T47D (cell line): ENCODE data around the gene CLDN24.
A peak's percentile ranks its signal among the peaks of the same experiment; 100 is the strongest.
"Not testable (repeated sequence)": the region's sequence is repeated elsewhere in the genome, so short reads cannot be mapped to it uniquely, and the experiment has no call there.

ENCODE experiments used
- DNase-seq, 2 experiments: peaks; one replicate each; pipeline versions ENCODE4 v3.0.0 to v3.0.0-alpha.2; 2011 to 2012; ENCODE audit warnings: low read depth in 1 of 2, low spot score in 1 of 2
- JUND ChIP-seq: IDR thresholded peaks from 2 replicates; pipeline ENCODE4 v1.6.1; 2012; ENCODE audit warnings: low read depth
- in situ Hi-C: cut with HindIII; loops from 2 replicates; pipeline ENCODE4 v1.10.0; 2016; ENCODE audit warnings: low sequenced_read_pairs, low pct_unique_long_range_greater_than_20kb

The CLDN24 gene

GRCh38 chr4:183342541-183343533 lies 20.6 kb upstream of the CLDN24 start:
- in situ Hi-C loops = no loop called here
- TF ChIP-seq JUND = no peak
- no peak for DNase-seq

DNA sequence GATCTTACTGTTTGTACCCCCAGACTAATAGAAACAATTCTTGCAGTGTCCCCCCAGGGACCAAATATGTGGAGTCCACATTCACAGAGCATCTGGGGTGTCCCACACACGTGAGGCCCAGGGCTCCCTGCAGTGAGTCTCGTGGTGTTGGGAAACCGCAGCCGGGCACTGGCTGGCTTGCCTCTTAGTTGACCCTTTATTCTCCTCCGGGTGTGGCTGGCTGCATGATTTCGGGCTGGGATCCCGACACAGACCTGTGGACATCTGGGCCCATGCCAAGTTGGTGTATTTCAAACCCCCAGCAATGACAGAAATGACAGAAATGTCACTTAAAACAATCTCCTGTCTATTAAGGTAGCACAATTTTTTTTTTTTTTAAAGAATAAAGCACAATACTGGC lies 15.6 kb upstream of the CLDN24 start:
- TF ChIP-seq JUND = no peak
- in situ Hi-C loops = no loop called here
- DNase-seq = no peak

DNA sequence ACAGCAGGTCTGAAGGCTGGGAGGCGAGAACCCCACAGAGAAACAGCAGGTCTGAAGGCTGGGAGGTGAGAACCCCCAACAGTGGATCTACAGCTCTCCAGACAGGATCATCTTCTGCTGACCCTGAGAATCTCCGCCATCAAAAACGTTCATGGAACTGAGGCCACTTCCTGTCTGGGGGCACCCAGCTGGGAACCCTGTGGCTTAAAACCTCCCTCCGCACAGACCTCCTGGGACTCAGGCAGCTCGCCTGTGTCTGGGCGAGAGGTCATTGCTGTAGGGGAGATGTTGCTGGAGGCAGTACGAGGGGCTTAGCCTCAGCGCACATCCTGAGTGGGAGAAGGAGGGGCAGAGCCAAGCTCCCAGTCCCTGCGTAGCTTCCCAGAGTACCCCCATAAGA lies 15.1 kb upstream of the CLDN24 start:
- no peak for DNase-seq
- TF ChIP-seq JUND = no peak
- in situ Hi-C loops = no loop called here

DNA sequence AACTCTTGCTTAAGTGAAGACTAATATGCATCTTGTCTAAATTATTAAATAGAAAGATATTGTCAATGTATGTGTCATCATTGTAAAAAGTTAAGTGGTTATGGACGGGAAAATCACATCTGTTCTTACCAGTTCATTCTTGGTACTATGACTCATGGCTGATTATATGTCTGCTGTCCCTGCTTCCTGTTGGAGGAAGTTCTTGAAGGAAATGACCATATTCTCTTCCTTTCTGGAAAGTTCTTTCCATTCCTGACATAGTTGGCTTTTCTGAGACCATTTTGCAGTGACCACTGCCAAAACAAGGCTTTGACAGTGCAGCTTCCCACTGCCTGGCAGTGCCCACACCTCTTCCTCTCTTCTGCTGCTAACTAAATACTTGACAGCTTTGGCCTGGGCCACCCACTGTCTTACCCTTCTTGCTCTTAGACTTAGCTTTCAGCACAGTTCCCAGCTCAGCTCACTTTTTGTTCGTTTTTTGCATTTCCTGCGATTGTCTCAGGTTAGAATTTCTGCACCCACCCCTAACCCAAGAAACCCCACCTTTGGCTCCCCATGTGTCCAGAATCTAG lies 13.2 kb upstream of the CLDN24 start:
- TF ChIP-seq JUND = no peak
- in situ Hi-C loops = no loop called here
- no peak for DNase-seq

- DNase-seq = peak in 1 of 2 experiments; percentile 9
- TF ChIP-seq JUND = no peak
- in situ Hi-C loops = no loop called here
These were observed 11.8 kb upstream of the CLDN24 start for GRCh38 chr4:183333983-183334382.

DNA sequence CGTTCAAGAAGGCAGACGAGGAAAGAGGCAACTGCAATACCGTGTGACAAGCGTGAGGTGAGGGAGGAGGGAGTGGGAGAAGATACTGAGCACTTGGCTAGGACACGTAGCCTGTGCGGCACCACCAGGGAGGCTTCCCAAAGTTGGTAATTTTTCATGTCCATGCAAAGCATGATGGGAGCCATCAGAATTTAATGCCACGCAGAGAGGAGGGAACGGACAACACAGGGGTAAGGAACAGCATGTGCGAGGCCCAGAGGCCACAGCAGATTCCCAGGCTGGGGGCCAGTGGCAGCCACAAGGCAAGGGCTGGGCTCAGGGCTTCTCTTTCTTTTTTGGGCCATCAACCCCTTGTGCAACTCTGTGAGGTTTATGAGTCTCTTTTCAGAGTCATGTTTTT lies 11.0 kb upstream of the CLDN24 start:
- in situ Hi-C loops = no loop called here
- DNase-seq = no peak
- TF ChIP-seq JUND = no peak

- in situ Hi-C loops = no loop called here
- no peak for TF ChIP-seq JUND
- DNase-seq = no peak
These were observed 10.2 kb upstream of the CLDN24 start for GRCh38 chr4:183332447-183332846.

GRCh38 chr4:183330841-183331240 lies 8.6 kb upstream of the CLDN24 start:
- no peak for TF ChIP-seq JUND
- DNase-seq = no peak
- in situ Hi-C loops = no loop called here

GRCh38 chr4:183329954-183330742 lies 7.9 kb upstream of the CLDN24 start:
- DNase-seq = no peak
- TF ChIP-seq JUND = no peak
- in situ Hi-C loops = no loop called here

GRCh38 chr4:183329244-183329643 lies 7.0 kb upstream of the CLDN24 start:
- DNase-seq = no peak
- TF ChIP-seq JUND = no peak
- in situ Hi-C loops = no loop called here

- no peak for DNase-seq
- in situ Hi-C loops = no loop called here
- no peak for TF ChIP-seq JUND
These were observed 6.6 kb upstream of the CLDN24 start for GRCh38 chr4:183328832-183329231.

DNA sequence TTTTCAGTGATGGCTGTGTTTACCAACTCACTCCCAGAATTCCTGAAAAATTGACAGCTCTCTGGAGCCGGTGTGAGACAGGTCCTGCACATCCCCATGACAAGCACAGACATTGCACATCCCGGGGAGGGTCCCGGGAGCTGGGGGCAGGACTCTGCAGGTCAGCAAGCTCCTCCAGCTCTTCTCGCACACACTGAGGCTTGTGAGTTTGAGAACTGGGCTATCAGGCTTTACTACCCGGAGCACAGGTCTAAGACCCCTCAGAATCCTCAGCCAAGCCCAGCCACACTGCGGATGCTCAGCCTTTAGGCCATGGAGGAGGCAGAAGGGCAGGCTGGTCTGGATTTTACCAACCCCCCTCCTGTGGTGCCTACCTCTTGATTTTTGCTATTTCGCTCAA lies 5.6 kb upstream of the CLDN24 start:
- no peak for DNase-seq
- in situ Hi-C loops = no loop called here
- TF ChIP-seq JUND = no peak

- in situ Hi-C loops = no loop called here
- no peak for DNase-seq
- TF ChIP-seq JUND = no peak
These were observed 4.6 kb upstream of the CLDN24 start for GRCh38 chr4:183326853-183327252.

DNA sequence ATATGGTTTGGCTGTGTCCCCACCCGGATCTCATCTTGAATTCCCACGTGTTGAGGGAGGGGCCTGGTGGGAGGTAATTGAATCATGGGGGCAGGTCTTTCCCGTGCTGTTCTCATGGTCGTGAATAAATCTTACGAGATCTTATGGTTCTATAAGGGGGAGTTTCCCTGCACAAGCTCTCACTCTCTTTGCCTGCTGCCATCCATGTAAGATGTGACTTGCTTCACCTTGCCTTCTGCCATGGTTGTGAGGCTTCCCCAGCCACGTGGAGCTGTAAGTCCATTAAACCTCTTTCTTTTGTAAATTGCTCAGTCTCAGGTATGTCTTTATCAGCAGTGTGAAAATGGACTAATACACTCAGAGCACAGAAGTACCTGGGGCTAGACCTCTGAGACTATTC lies 4.2 kb upstream of the CLDN24 start:
- in situ Hi-C loops, DNase-seq: not testable (repeated sequence)
